ENCODE results near the gene BCL2L13.
"Not testable (repeated sequence)": the region's sequence is repeated elsewhere in the genome, so short reads cannot be mapped to it uniquely, and the experiment has no call there.

BCL2L13 gene

DNA sequence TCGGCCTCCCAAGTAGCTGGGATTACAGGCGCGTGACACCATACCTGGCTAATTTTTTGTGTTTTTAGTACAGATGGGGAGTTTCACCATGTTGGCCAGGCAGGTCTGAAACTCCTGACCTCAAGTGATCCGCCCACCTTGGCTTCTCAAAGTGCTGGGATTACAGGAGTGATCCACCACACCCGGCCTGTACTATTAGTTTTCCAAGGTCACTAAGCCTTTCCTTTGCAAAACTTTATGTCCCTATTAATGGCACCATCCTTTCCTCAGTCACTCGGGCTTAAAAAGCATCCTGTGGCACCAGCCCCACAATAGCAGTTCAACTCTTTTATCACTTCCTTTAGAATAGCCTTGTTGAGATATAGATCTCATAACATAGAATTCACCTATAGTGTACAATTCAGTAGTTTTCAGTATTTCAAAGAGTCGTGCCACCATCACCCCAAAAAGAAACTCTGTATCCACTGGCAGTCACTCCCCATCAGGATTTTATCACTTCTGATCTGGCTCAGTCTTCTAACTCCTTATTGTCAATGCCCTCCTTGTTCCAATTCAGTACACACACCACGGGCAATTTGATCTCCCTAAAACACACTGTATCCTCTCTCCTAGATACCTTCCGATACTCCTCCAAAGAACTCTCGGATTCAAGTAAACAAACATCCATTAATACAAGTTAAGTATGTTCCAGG, 921 bp upstream of the BCL2L13 start:
- DNase-seq, result no peak

DNA sequence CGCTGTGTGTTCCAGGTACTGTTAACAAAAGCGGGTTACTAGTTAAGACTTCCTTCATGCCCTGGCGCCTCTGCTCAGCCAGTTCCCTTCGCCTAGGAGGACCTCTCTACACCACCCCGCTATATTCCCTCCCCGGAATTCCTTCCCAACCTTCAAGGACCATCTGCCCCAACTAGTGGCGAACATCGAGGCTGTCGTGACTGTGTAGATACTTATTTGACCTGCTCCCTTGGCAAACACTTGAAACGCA, 450 bp upstream of the BCL2L13 start:
- no peak for DNase-seq

DNA sequence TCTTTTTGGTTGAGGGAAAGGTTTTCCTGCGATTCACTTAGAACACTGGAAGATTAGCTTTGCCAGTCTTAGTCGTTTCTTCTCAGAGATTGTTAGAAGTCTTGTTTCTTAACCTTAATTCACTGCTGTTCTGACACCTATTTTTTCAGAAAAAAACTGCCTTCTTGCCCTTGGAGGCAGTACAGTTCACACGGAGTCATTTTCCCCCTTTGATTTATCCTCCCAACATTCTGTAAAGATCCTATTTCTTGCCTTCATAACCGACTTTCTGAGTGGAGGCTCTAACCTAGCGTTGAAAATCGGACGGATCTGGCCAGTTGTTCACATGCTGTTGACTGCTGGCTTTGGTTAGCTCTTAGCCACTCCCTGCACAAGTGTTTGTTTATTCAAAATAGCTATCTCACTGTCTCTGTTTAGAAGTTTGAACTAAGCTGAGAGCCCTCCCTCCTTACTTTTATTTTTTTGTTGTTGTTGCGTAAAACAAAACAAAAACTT, 737 bp downstream of the BCL2L13 start:
- peak; percentile 63 for DNase-seq

DNA sequence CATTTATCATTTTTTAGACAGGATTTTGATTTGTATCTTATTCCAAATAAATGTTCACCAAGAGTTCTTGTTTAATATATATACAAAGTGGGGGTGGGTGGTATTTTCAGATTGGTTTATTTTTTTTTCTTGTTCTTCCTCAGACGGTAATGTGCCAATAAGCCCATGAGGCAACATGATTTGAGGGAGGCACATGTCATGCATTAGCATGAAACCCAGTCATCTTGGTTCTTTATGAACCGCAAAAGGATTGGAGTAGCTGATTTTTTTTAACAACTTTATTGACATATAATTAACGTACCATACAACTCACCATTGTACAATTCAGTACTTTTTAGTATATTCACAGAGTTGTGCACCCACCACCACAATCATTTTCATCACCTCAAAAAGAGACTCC, 2.7 kb downstream of the BCL2L13 start:
- no peak for DNase-seq

DNA sequence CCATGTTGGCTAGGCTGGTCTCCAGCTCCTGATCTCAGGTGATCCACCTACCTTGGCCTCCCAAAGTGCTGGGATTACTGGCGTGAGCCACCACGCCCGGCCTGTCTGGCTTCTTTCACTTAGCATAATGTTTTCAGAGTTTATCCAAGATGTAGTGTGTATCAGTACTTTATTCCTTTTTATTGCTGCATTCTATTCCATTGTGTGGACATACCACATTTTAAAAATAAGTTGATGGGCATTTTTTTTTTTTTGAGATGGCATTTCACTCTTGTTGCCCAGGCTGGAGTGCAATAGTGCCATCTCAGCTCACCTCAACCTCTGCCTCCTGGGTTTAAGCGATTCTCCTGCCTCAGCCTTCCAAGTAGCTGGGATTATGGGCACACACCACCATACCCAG, 3.8 kb downstream of the BCL2L13 start:
- DNase-seq, result not testable (repeated sequence)

DNA sequence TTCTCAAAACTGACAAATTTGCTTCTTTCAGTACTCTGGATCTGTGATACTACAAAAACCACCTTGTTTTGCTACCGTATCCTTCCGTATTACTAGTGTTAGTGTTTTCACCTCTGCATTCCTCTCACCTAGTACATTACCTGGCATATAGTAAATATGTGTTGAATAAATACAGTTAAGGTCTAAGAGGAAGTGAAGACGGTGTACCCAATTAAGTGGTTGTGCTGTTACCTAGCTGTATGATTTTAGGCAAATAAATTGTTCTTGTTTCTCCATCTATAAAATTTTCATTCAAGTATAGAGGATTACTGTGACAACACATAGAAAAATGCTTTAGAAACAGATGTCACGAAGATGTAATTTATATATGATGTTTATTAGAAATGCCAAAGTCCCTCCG, 8.9 kb downstream of the BCL2L13 start:
- DNase-seq, result no peak

DNA sequence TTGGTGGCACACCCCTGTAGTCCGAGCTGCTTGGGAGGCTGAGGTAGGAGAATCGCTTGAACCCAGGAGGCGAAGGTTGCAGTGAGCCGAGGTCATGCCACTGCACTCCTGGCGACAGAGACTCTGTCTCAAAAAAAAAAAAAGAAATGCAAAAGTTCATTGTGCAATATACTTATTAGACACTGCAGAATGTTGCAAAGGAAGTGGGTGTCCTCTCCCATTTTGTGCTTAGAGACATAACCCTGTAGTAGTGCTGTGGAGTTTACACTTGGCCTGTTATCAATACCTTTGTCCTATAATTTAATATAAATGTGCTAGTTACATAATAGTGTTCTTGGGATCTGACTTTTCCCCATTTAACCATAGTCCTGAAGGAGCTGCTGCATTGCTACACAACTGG, 9.4 kb downstream of the BCL2L13 start:
- DNase-seq, result no peak

DNA sequence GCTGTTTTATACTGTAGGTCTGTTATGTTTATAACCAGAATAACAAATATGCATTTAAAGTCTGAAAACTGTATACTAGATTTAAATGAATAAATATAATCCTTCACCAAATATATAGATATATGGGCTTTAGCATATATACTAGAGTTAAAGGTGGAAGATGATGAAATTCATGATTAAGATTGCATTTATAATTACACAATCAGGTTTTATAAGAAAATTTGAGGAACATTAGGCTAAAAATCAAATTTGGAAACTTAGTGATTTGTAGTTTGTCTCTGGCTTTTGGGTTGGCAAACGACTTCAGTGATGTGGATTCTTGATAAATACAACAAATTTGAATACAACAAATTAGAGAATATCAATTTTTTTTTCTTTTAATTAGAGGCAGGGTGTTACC, 10.0 kb downstream of the BCL2L13 start:
- DNase-seq, result no peak

DNA sequence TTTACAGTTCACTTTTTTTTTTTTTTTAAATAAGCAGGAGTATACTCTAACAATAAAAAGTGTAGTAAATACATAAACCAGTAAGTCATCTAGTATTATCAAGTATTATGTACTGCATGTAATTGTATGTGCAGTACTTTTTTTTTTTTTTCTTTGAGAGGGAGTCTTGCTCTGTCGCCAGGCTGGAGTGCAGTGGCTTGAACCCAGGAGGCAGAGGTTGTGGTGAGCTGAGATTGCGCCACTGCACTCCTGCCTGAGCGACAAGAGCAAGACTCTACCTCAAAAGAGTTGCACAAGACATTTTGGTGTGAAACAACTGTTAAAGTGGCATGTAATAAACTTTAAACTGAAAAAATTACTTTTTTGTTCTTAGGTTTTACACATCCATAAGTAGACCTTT, 16.7 kb downstream of the BCL2L13 start:
- DNase-seq, result no peak

DNA sequence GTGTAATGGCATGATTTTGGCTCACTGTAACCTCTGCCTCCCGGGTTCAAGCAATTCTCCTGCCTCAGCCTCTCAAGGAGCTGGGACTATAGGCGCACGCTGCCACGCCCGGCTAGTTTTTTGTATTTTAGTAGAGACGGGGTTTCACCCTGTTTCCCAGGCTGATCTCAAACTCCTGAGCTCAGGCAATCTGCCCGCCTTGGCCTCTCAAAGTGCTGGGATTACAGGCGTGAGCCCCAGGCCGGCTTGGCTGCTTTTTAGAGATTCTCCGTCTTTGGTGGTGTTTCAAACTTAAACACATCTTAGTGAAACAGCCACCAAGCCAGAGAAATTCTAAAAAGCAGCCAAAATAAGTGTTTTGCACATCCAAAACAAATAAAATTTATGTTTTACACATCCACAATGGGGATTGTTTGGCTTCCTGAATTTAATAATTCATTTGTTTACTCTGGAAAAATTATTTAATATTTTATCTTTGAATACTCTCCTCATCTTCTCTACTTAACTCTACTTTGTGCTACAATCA, 18.4 kb downstream of the BCL2L13 start:
- DNase-seq, result peak; percentile 44

DNA sequence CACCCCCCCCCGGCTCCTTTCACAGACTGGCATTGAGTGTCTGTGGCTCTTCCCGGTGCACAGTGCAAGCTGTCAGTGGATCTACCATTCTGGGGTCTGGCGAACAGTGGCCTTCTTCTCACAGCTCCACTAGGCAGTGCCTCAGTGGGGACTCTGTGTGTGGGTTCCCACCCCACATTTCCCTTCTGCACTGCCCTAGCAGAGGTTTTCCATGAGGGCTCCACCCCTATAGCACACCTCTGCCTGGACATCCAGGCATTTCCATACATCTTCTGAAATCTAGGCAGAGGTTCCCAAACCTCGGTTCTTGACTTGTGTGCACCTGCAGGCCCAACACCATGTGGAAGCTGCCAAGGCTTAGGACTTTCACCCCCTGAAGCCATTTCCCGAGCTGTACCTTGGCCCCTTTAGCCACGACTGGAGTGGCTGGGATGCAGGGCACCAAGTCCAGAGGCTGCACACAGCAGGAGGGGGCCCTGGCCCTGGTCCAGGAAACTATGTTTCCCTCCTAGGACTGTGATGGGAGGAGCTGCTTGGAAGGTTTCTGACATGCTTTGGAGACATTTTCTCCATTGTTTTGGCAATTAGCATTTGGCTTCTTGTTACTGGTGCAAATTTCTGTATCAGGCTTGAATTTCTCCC, 26.0 kb downstream of the BCL2L13 start:
- DNase-seq, result no peak

DNA sequence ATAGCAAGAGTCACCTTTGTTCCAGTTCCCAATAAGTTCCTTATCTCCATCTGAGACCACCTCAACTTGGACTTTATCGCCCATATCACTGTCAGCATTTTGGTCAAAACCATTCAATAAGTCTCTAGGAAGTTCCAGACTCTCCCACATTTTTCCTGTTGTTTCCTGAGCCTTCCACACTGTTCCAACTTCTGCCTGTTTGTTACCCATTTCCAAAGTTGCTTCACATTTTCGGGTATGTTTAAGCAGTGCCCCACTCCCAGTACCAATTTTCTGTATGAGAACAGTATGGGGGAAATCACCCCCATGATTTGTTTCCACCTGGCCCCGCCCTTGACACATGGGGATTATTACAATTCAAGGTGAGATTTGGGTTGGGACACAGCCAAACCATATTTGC, 26.7 kb downstream of the BCL2L13 start:
- no peak for DNase-seq

DNA sequence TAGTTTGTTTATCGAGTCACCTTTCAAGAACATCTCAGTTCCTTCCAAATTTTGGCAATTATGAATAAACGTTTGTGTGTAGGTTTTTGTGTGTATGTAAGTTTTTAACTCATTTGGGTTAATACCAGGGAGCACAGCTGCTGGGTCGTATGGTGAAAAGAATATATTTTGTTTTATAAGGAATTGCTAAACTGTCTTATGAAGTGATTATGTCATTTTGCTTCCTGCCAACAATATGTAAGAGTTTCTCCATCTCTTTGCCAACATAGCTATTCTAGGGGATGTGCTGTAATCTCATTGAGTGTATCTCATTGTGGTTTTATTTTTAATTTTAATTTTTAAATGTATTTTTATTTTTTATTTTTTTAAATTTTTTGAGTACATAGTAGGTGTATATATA, 27.3 kb downstream of the BCL2L13 start:
- no peak for DNase-seq

DNA sequence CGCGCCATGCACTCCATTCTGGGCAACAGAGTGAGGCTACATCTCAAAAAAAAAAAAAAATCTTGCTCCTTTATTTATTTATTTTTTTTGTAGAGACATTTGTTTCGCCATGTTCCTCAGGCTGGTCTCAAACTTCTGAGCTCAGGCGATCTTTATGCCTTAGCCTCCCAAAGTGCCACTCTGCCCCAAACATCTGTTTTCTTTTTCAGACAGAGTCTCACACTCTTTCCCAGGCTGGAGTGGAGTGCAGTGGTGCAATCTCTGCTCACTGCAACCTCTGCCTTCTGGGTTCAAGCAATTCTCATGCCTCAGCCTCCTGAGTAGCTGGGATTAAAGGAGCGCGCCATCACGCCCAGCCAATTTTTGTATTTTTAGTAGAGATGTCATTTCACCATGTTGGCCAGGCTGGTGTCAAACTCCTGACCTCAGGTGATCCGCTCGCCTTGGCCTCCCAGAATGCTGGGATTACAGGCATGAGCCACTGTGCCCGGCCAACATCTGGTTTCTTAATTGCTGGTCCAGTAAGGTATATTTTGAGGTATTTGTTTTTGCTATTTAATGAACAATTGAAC, 33.0 kb downstream of the BCL2L13 start:
- DNase-seq, result not testable (repeated sequence)

DNA sequence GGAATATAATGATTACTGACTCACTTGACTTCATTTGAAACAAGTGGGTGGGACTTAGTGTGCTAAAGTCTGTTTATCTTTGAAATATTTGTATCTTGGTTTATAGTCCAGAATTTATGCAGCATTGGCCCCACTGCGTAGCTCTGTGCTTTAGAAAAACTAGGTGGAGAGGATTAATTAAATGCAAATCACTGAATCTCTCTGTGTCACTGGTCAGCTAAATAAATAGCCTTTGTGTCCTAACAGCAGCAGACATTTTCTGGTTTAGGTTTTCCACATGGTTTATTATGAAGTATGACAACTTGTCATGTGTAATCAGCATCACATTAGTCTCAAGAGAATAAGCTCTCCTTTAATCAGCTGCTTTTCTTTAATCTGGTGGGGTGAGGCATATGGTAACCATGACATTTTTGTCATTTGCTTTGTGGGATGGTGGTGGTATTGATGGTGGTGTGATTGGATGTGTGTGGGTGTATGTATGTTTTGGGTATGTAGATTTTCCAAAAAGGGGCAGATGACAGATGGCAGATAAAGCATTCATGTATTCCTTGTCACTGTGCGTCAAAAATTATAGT, 33.9 kb downstream of the BCL2L13 start:
- DNase-seq, result no peak

DNA sequence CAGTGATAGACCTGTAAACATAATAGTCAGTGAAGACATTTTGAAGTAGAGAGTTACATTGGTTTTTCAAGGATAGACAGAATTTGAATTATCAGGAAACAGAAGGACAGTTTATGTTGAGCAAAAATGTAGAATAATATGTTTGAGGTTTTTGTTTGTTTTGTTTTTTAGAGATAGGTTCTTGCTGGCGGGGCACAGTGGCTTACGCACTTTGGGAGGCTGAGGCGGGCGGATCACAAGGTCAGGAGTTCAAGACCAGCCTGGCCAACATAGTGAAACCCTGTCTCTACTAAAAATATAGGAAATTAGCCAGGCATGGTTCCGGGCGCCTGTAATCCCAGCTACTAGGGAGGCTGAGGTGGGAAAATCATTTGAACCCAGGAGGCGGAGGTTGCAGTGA, 35.6 kb downstream of the BCL2L13 start:
- no peak for DNase-seq

DNA sequence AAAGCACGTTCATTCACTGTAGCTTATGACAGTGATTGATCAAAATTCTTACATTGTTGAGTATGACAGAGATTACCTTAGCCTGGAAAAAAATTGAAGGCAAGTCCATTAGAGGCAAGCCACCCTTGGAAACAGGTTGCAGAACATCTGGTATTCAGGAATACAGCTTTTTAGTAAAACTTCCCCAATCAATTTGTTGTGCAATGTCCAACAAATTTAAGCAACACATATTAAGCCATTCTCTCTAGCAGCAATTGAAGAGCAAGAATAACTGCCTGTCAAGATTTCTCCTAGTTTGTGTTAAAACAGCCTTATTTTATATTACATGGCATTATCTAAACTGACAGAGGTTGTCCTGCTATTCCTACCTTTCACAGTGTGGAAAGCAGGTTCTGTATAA, 37.0 kb downstream of the BCL2L13 start:
- DNase-seq, result no peak

DNA sequence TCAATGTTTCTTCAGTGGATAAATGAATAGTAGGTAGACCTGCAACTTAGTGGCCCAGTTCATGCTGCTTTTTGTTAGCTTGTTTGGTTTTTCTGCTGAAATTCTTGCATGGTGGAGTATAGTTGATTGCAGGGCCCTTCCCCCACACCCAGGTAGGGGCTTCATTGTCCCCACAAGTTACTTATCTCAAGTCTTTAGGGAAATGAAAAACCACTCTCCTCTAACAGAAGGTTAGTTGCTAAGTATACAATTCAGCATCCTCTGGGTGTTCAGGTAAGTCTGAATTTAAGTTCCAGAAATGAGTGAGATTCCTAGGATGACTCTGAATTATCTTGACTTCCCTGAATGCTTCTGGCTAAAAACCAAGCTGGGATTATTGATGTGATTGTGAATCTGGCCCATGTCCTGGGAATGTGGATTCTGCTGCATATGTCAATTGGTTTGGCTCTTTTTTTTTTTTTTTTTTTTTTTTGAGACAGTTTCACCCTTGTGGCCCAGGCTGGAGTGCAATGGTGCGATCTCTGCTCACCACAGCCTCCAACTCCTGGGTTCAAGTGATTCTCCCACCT, 40.3 kb downstream of the BCL2L13 start:
- no peak for DNase-seq

DNA sequence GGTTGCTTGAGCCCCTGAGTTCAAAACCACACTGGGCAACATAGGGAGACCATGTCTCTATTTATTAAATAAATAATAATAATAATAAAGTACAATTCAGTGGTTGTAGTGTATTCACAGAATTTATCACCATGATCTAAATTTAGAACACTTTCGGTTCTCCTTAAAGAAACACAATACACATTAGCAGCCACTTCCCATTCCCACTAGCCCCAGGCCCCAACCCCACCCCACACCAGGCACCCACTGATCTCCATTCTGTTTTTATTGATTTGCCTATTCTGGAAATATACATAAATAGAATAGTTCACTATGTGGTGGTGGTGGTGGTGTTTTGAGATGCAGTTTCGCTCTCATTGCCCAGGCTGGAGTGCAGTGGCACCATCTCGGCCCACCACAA, 45.7 kb downstream of the BCL2L13 start:
- no peak for DNase-seq

DNA sequence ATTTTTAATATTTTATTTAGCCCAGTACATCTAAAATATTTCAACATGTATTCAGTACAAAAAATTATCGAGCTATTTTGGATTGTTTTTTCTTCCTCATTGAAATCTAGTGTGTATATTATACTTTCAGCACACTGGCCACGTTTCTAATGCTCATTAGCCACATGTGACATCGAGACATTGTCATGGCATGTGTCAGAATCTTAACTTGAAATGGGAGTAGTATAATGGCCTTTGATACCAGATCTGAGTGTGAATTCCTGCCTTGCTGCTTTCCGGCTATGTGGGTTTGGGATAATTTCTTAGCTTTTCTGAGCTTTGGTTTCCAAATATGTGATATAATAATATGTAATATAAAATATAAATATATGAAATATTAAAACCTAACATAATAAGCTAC, 54.3 kb downstream of the BCL2L13 start:
- no peak for DNase-seq

DNA sequence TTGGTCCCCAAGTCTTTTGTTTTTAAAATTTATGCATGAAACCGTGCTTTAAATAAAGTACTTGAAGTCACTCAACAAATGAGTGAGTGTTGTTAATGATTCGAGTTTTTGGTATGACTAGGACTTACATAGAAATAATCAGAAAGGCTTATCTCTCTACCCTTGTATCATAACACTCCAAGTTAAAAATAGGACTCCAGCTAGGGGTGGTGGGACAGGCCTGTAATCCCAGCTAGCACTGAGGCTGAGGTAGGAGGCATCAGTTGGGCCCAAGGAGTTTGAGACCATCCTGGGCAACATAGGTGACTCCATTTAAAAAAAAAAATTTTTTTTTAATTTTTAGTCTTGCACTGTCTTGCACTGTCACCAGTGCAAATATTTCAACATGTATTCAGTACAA, 55.6 kb downstream of the BCL2L13 start:
- no peak for DNase-seq

DNA sequence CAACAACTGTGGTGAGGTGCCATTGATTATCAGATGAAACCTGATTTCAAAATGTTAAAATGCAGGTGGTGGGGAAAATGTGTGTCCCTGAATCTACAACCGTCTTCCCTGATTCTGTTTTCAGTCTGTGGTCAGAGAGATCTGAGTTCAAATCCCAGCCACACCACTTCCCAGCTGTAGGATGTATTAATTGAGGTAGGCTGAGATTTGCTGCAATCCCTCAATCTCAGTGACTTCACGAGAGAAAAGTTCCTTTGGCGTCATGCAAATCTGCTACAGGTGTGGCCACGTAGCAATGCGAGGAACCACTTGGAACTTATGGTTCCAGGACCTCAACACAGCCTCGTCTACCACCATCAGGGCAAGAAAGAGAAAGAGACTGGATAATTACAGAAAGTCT, 56.2 kb downstream of the BCL2L13 start:
- no peak for DNase-seq

DNA sequence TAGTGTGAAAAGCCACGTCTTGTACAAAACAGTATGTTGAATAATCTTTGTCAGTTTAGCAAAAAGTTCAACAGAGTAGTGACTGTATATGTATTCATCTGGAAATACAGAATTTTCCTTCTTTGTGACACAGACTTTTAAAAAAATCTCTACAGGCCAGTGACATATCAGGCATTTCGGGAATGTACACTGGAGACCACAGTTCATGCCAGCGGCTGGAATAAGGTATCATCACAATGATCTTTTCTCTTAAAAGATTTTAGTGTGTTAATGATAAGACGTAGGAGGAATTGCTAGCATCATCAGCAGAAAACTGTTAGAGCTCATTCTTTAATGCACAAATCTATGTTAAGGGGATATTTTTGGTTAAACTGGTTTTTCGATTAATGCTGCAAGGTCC, 57.4 kb downstream of the BCL2L13 start:
- DNase-seq, result no peak

DNA sequence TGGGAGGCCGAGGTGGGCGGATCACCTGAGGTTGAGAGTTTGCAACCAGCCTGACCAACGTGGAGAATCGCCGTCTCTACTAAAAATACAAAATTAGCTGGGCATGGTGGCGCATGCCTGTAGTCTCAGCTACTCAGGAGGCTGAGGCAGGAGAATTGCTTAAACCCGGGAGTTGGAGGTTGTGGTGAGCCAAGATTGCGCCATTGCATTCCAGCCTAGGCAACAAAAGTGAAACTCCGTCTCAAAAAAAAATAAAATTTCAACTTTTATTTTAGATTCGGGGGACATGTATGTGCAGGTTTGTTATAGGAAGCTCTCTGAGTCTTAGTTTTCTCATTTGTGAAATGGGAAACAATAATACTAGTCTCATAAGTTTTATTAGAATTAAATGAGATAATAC, 58.6 kb downstream of the BCL2L13 start:
- DNase-seq, result not testable (repeated sequence)
